ENCODE measurements around the gene CST7.

CST7 gene

DNA sequence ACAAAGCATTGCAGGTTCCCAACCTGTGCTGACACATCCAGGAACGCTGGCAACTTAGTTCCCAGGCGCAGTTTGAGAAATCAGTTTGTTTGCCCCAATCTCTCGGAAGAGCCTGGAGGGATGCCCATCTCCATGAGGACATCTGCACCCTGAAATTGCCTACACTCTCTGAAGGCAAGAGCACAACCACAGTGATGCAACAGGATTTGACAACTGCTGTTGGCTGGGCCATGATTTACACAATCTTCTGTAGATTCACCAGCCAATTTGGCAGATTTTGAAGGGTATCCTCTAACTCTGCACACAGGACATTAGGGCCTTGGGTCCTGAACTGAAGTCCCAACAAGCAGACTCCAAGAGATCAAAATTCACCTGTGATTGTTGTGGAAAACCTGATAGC lies 40.1 kb downstream of the CST7 start:
- Histone ChIP-seq H3K9me3 (ENCODE audit: control insufficient read depth, insufficient read depth, low read length) (no peaks in the 10 kb centered on the region), H3K9ac (ENCODE audit: low read depth, low read length) (no peak overlapping the region), H3K4me1 (ENCODE audit: insufficient read depth, low read length) (0 out of 2 replicates have a peak, but pooled peaks cover 8% of the 10 kb centered on the region), H3K36me3 (ENCODE audit: insufficient read depth, low read length) (peaks cover 3% of the 10 kb centered on the region; the same call in 1 of the 2 replicates)

DNA sequence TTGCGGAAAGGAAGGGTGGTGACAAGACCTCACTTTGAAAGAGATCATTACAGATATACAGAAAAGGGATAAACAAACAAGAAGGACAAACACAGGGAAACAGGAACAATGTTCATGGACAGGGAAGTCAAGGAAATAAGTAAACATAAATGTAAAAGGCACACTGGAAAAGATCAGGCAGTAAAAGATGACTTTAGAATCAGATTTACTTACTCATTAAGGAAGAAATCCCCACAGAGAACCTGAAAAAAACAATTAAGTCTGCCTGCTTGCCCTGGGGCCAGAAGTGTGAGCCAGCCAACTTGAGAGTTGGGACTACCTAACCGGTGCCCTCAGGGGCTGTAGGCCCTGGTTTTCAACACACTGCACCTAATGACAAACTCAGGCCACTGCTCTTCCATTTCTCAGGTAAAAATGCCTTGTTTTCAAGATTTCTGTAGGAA lies 41.8 kb downstream of the CST7 start:
- H3K9ac ChIP-seq (ENCODE audit: low read depth, low read length): no peak overlapping the region

DNA sequence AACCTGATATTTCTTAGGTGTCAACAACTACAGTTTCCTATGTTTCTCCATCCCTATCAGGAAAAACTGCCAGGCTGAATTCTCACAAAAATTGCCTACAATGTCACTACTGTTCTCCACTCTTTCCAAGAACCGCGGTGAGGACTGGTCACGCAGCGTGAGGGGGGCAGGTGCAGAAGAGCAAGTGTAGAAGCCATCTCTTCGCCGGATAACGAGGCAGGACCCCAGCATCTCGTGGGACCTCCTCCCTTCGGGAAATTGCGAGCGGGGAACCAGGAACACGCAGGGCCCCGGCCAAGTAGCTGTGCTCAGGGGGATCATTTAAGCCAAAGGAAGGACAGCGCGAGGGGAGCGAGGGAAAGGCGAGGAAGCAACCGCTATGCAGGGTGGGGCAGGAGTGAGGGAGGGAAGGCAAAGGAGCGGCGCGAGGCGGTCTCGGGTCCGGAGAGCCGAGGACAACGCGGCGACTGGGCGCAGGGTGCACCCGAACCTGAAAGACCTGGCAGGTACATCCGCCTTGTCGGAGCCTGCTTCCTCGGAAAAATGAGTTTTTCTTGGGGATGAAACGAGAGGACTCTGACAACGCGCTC lies 42.9 kb downstream of the CST7 start:
- Histone ChIP-seq H3K36me3 (ENCODE audit: insufficient read depth, low read length) (peaks cover 3% of the 10 kb centered on the region; the same call in 1 of the 2 replicates), H3K4me1 (ENCODE audit: insufficient read depth, low read length) (0 out of 2 replicates have a peak, but pooled peaks cover 8% of the 10 kb centered on the region), H3K9ac (ENCODE audit: low read depth, low read length) (peak overlapping the region; percentile 87), H3K9me3 (ENCODE audit: control insufficient read depth, insufficient read depth, low read length) (no peaks in the 10 kb centered on the region)

More for the DNA sequence above, 41.8 kb downstream of the CST7 start:
- Histone ChIP-seq H3K9me3 (ENCODE audit: control insufficient read depth, insufficient read depth, low read length) (no peaks in the 10 kb centered on the region), H3K36me3 (ENCODE audit: insufficient read depth, low read length) (peaks cover 3% of the 10 kb centered on the region; the same call in 1 of the 2 replicates), H3K4me1 (ENCODE audit: insufficient read depth, low read length) (0 out of 2 replicates have a peak, but pooled peaks cover 8% of the 10 kb centered on the region)

GRCh38 chr20:24992487-24993205 lies 43.6 kb downstream of the CST7 start, which contains the start of gene APMAP:
Gene APMAP, minus strand, starts transcription at chr20:24992751. Its CDS starts 63 bp downstream, at chr20:24992688.
- Histone ChIP-seq H3K9me3 (ENCODE audit: control insufficient read depth, insufficient read depth, low read length) (no peaks in the 10 kb centered on the region), H3K9ac (ENCODE audit: low read depth, low read length) (peak within 1 kb of the TSS; percentile 87), H3K36me3 (ENCODE audit: insufficient read depth, low read length) (peaks cover 3% of the 10 kb centered on the region; the same call in 1 of the 2 replicates), H3K4me1 (ENCODE audit: insufficient read depth, low read length) (0 out of 2 replicates have a peak, but pooled peaks cover 8% of the 10 kb centered on the region)

- Histone ChIP-seq H3K9me3 (ENCODE audit: control insufficient read depth, insufficient read depth, low read length) (no peaks in the 10 kb centered on the region), H3K9ac (ENCODE audit: low read depth, low read length) (peak overlapping the region; percentile 87), H3K4me1 (ENCODE audit: insufficient read depth, low read length) (0 out of 2 replicates have a peak, but pooled peaks cover 8% of the 10 kb centered on the region), H3K36me3 (ENCODE audit: insufficient read depth, low read length) (peaks cover 3% of the 10 kb centered on the region; the same call in 1 of the 2 replicates)
Observed at GRCh38 chr20:24993337-24994185, 44.5 kb downstream of the CST7 start.

DNA sequence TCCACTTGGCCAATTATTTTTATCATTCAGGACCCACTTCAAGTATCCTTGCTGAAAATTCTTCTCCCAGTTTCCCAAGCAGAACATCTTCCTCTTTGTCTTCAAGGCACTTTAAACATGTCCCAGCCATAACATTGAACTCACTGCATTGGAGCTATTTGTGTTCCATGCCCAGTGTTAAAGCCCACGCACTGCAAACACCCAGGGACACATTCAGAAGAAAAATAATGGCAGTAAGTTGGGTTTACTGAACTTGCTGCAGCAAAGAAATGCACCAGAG lies 45.1 kb downstream of the CST7 start:
- 0 out of 2 replicates have a peak, but pooled peaks cover 8% of the 10 kb centered on the region for H3K4me1 ChIP-seq (ENCODE audit: insufficient read depth, low read length)
- H3K9me3 ChIP-seq (ENCODE audit: control insufficient read depth, insufficient read depth, low read length): no peaks in the 10 kb centered on the region
- no peak overlapping the region for H3K9ac ChIP-seq (ENCODE audit: low read depth, low read length)
- H3K36me3 ChIP-seq (ENCODE audit: insufficient read depth, low read length): peaks cover 3% of the 10 kb centered on the region; the same call in 1 of the 2 replicates

DNA sequence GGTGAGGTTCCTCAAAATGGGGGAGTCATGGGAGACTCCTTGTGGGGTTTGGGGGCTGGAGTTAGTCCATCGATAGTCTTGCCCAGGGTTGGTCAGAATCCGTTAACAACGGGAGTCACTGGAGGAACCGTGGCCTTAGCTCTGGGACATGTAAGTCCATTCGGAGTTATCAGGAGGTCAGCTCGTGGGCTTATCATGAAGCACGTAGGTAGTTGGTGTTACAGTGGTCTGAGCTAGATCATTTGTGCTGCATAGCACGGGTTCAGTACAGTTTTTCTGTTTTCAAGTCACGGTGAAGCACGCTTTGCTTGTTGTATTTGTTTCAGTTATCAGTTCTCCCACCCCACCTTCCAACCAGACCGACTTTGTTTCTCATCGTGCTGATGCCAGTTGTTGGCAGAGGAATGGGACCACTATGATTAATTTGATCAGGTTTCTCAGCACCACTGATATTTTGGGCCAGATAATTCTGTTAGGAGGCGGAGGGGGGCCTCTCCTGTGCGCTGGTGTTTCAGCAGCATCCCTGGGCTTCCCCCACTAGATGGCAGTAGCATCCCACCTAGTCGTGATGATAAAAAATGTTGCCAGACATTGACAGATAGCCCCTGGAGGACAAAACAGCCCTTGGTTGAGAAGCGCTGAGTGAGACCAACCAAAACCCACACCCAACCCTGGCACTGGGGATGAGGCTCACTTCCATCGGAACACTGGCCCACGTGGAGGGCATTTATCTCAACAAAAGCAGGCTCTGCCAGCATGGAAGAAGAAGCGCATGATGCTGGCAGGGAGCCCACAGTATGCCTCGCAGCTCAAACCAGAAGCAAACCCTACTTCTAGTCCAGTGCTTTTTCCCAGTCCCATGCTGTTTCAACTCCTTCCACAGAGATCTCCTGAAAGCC lies 45.6 kb downstream of the CST7 start:
- Histone ChIP-seq H3K9me3 (ENCODE audit: control insufficient read depth, insufficient read depth, low read length) (no peaks in the 10 kb centered on the region), H3K9ac (ENCODE audit: low read depth, low read length) (no peak overlapping the region)

GRCh38 chr20:24995741-24996448 lies 46.8 kb downstream of the CST7 start:
- no peaks in the 10 kb centered on the region for H3K9me3 ChIP-seq (ENCODE audit: control insufficient read depth, insufficient read depth, low read length)
- H3K36me3 ChIP-seq (ENCODE audit: insufficient read depth, low read length): no peaks in the 10 kb centered on the region
- H3K4me1 ChIP-seq (ENCODE audit: insufficient read depth, low read length): 0 out of 2 replicates have a peak, but pooled peaks cover 7% of the 10 kb centered on the region
- H3K9ac ChIP-seq (ENCODE audit: low read depth, low read length): no peak overlapping the region

More for the DNA sequence above, 45.6 kb downstream of the CST7 start:
- Histone ChIP-seq H3K4me1 (ENCODE audit: insufficient read depth, low read length) (0 out of 2 replicates have a peak, but pooled peaks cover 8% of the 10 kb centered on the region), H3K36me3 (ENCODE audit: insufficient read depth, low read length) (no peaks in the 10 kb centered on the region)

DNA sequence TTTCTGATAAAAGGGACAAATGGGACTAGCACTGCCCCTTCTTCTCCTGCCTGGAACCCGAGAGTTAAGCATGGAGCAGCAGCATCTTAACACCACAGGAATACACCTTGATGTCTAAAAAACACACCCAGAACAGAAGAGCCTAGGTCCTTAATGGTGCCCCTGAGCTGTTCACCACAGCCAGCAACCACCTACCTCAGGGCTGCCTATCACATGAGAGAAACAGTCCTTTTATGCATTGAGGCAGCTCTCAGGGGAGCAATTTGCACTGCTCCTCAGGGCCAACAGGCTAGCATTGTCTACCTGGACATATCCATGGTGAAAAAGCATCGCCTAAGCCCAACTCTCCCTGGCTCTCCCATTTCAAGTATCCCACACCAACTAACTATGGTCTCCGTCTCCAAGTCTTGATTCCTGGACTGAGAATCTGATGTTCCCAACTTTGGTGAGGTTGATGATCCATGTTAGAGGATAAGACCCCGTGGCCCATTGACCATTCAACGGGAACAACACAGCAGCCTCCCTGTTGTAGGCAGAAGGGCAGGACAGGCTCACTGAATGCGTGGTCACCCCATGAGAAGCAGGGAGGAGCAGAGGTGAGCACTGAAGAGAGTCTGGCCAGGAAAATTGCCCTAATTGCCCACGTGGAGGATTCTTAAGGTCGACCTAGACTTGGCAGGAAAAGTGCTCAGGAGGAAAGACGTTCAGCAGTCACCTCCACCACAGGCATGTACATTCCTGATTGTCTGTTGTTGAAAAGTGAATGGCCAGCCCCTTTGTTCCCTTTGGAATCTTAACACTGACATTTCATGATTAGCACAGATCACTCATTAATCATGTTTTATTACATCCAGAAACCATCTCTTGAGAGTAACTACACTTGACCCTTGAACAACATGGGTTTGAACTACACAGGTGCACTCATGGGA lies 47.6 kb downstream of the CST7 start:
- H3K9me3 ChIP-seq (ENCODE audit: control insufficient read depth, insufficient read depth, low read length): no peaks in the 10 kb centered on the region
- no peaks in the 10 kb centered on the region for H3K4me1 ChIP-seq (ENCODE audit: insufficient read depth, low read length)
- no peak overlapping the region for H3K9ac ChIP-seq (ENCODE audit: low read depth, low read length)
- H3K36me3 ChIP-seq (ENCODE audit: insufficient read depth, low read length): no peaks in the 10 kb centered on the region

DNA sequence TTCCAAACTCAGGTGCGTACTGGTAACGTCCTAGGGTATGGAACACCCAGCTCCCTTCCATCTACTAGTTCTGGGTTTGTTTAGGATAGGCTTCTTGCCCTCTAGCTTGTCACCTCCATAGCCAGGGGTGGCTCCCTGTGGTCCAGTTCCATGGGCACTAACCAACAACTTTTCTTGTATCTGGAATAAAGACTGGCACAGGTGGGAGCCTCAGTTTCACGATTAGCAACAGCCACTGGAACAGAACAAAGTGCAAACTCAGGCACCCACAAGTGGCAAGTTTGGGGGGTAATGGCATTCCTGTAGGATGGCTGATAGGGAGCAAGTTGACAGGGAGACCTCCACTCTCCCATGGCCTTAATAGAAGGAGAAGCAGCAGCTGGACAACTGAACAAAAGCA lies 49.1 kb downstream of the CST7 start:
- no peaks in the 10 kb centered on the region for H3K36me3 ChIP-seq (ENCODE audit: insufficient read depth, low read length)
- no peaks in the 10 kb centered on the region for H3K4me1 ChIP-seq (ENCODE audit: insufficient read depth, low read length)
- H3K9ac ChIP-seq (ENCODE audit: low read depth, low read length): no peak overlapping the region
- H3K9me3 ChIP-seq (ENCODE audit: control insufficient read depth, insufficient read depth, low read length): no peaks in the 10 kb centered on the region

- no peak overlapping the region for H3K9ac ChIP-seq (ENCODE audit: low read depth, low read length)
- H3K9me3 ChIP-seq (ENCODE audit: control insufficient read depth, insufficient read depth, low read length): no peaks in the 10 kb centered on the region
- H3K4me1 ChIP-seq (ENCODE audit: insufficient read depth, low read length): no peaks in the 10 kb centered on the region
- no peaks in the 10 kb centered on the region for H3K36me3 ChIP-seq (ENCODE audit: insufficient read depth, low read length)
Observed at GRCh38 chr20:24998631-24999445, 49.8 kb downstream of the CST7 start.

GRCh38 chr20:24999568-24999967 lies 50.5 kb downstream of the CST7 start:
- no peaks in the 10 kb centered on the region for H3K4me1 ChIP-seq (ENCODE audit: insufficient read depth, low read length)
- no peaks in the 10 kb centered on the region for H3K9me3 ChIP-seq (ENCODE audit: control insufficient read depth, insufficient read depth, low read length)
- no peaks in the 10 kb centered on the region for H3K36me3 ChIP-seq (ENCODE audit: insufficient read depth, low read length)
- no peak overlapping the region for H3K9ac ChIP-seq (ENCODE audit: low read depth, low read length)
